ENCODE measurements around the gene ZNRF3.
A peak's percentile ranks its signal among the peaks of the same experiment; 100 is the strongest.
"Not testable (repeated sequence)": the region's sequence is repeated elsewhere in the genome, so short reads cannot be mapped to it uniquely, and the experiment has no call there.

ZNRF3 gene

DNA sequence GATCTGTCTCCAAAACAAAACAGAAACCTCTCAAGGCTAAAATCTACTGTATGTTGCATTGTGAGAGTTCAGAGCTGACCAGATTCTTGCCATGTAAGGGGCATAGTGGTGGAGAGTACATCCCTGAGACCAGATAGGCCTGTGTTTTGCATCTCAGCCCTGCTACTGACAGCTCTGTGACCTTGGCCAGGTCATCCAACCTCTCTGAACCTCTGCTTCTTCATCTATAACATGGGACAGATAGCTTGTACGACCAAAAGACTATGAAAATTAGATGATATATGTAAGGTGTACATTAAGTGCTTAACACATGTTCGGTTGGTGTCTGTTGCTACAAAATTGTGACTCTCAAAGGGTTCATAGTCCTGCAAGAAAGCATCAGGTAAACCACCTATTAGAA, 22.9 kb downstream of the ZNRF3 start:
- Histone ChIP-seq H4K12ac (ENCODE audit: low read depth, low read length) (no peak overlapping the region), H3K79me2 (ENCODE audit: control insufficient read depth, insufficient read depth, low read length, poor library complexity) (peaks cover 23% of the 10 kb centered on the region), H3K14ac (ENCODE audit: low read length) (no peak overlapping the region), H3K18ac (ENCODE audit: low read length) (no peak overlapping the region), H2BK5ac (ENCODE audit: low read depth, low read length, poor library complexity) (peak overlapping the region; percentile 61), H3K9me3 (ENCODE audit: insufficient read depth, low read depth, low read length) (no peaks in the 10 kb centered on the region), H3K4me1 (ENCODE audit: control insufficient read depth in 1 of 2, insufficient read depth in 2 of 2, low read length in 2 of 2) (peaks cover 30 to 33% of the 10 kb centered on the region in 2 experiments), H3K36me3 (ENCODE audit: control insufficient read depth in 1 of 2, insufficient read depth in 2 of 2, low read length in 2 of 2) (no peaks in the 10 kb centered on the region), H2BK12ac (ENCODE audit: low read length) (peak overlapping the region; percentile 47), H3K27me3 (ENCODE audit: insufficient read depth, low read length) (no peaks in the 10 kb centered on the region), H4K8ac (ENCODE audit: low read depth, low read length) (no peak overlapping the region), H2BK120ac (ENCODE audit: insufficient read depth, low read length, poor library complexity) (no peak overlapping the region), H3K4me2 (ENCODE audit: low read length) (no peak overlapping the region), H3K27ac (ENCODE audit: low read depth, low read length) (no peak overlapping the region), H2AFZ (ENCODE audit: insufficient read depth, low read length, poor library complexity) (no peak overlapping the region), H3K9ac (ENCODE audit: low read length) (no peak overlapping the region), H3K4me3 (ENCODE audit: low read depth, low read length) (no peak overlapping the region), H3K23ac (ENCODE audit: low read length) (no peak overlapping the region), H3K4ac (ENCODE audit: low read depth, low read length) (peak overlapping the region; percentile 10), H3K79me1 (ENCODE audit: low read length) (peaks cover 24% of the 10 kb centered on the region), H4K91ac (ENCODE audit: low read depth, low read length) (peak overlapping the region; percentile 41), H2AK5ac (ENCODE audit: low read length) (peak overlapping the region; percentile 53)
- WGBS (ENCODE audit: extremely low coverage, insufficient coverage, insufficient read length) = no CpG with 5 or more reads among the region's 2 CpGs
- DNase-seq = no peak

DNA sequence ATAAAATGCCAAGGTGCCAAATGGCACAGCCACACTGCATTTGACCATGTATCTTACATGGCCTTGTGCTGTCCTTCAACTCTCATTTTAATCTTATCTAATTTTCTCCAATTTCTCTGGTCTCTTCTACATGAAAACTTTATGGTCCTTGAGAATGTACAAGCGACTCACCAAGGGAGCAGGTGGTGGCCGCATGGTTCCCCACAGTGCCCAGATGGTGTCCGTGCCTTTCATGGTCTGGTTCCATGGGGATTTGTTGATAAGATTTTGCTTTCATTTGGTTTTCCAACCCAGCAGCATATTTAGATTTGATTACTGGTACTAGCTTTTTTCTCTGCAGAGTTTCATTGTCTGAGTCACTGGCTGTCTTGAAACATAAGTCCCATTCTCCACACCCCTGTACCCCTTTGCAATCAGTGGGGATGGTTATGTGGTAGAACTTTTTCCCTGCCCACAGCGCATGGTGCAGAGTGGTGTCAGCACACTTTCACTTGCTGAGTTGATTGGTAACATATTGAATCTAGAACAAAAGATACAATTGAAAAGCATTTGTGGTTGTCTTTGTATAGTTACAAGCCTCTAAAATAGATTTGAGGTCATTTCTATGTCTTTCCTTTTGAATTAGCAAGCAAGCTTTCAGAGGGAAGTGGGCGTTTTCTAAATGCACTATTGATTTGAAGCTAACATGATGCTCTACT, 24.1 kb downstream of the ZNRF3 start:
- H3K4me1 ChIP-seq (ENCODE audit: control insufficient read depth in 1 of 2, insufficient read depth in 2 of 2, low read length in 2 of 2) = peaks cover 33 to 35% of the 10 kb centered on the region in 2 experiments
- H4K12ac ChIP-seq (ENCODE audit: low read depth, low read length) = no peak overlapping the region
- H4K91ac ChIP-seq (ENCODE audit: low read depth, low read length) = no peak overlapping the region
- DNase-seq = no peak
- H2AFZ ChIP-seq (ENCODE audit: insufficient read depth, low read length, poor library complexity) = no peak overlapping the region
- peaks cover 24% of the 10 kb centered on the region for H3K79me1 ChIP-seq (ENCODE audit: low read length)
- H3K4me3 ChIP-seq (ENCODE audit: low read depth, low read length) = no peak overlapping the region
- H4K8ac ChIP-seq (ENCODE audit: low read depth, low read length) = no peak overlapping the region
- WGBS (ENCODE audit: extremely low coverage, insufficient coverage, insufficient read length) = no CpG with 5 or more reads among the region's 5 CpGs
- no peak overlapping the region for H2AK5ac ChIP-seq (ENCODE audit: low read length)
- H3K27me3 ChIP-seq (ENCODE audit: insufficient read depth, low read length) = no peaks in the 10 kb centered on the region
- no peak overlapping the region for H2BK120ac ChIP-seq (ENCODE audit: insufficient read depth, low read length, poor library complexity)
- H3K36me3 ChIP-seq (ENCODE audit: control insufficient read depth in 1 of 2, insufficient read depth in 2 of 2, low read length in 2 of 2) = no peaks in the 10 kb centered on the region
- H3K14ac ChIP-seq (ENCODE audit: low read length) = no peak overlapping the region
- no peak overlapping the region for H2BK5ac ChIP-seq (ENCODE audit: low read depth, low read length, poor library complexity)
- H3K79me2 ChIP-seq (ENCODE audit: control insufficient read depth, insufficient read depth, low read length, poor library complexity) = peaks cover 20% of the 10 kb centered on the region
- no peak overlapping the region for H3K23ac ChIP-seq (ENCODE audit: low read length)
- no peak overlapping the region for H3K18ac ChIP-seq (ENCODE audit: low read length)
- no peak overlapping the region for H2BK12ac ChIP-seq (ENCODE audit: low read length)
- H3K4me2 ChIP-seq (ENCODE audit: low read length) = no peak overlapping the region
- H3K9me3 ChIP-seq (ENCODE audit: insufficient read depth, low read depth, low read length) = no peaks in the 10 kb centered on the region
- H3K27ac ChIP-seq (ENCODE audit: low read depth, low read length) = no peak overlapping the region
- H3K9ac ChIP-seq (ENCODE audit: low read length) = no peak overlapping the region
- H3K4ac ChIP-seq (ENCODE audit: low read depth, low read length) = no peak overlapping the region

- not testable (repeated sequence) for H2BK5ac ChIP-seq (ENCODE audit: low read depth, low read length, poor library complexity)
- no CpG with 5 or more reads among the region's 10 CpGs for WGBS (ENCODE audit: extremely low coverage, insufficient coverage, insufficient read length)
Observed at GRCh38 chr22:28908810-28909209, 25.4 kb downstream of the ZNRF3 start.

DNA sequence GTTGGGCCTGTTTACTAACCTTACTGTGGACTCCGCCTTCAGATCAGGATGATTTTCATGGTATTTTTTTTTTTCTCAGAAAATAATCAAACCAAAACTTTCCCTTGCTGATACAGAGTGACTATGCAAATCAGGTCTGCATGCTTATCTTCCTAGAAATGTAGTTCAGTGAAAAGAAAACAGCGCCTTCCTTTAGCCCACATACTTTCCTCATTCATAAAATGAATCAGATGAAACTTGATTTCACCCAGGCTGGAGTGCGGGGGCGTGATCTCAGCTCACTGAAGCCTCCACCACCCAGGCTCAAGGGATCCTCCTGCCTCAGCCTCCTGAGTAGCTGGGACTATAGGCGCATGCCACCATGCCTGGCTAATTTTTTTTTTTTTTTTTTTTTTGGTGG, 26.0 kb downstream of the ZNRF3 start:
- Histone ChIP-seq H3K9me3 (ENCODE audit: insufficient read depth, low read depth, low read length) (no peaks in the 10 kb centered on the region), H3K4me3 (ENCODE audit: low read depth, low read length) (no peak overlapping the region), H3K23ac (ENCODE audit: low read length) (no peak overlapping the region), H3K36me3 (ENCODE audit: control insufficient read depth in 1 of 2, insufficient read depth in 2 of 2, low read length in 2 of 2) (no peaks in the 10 kb centered on the region), H3K4ac (ENCODE audit: low read depth, low read length) (peak overlapping the region; percentile 32), H4K12ac (ENCODE audit: low read depth, low read length) (no peak overlapping the region), H4K8ac (ENCODE audit: low read depth, low read length) (no peak overlapping the region), H4K91ac (ENCODE audit: low read depth, low read length) (no peak overlapping the region), H2AFZ (ENCODE audit: insufficient read depth, low read length, poor library complexity) (no peak overlapping the region), H3K79me1 (ENCODE audit: low read length) (peaks cover 12% of the 10 kb centered on the region), H3K9ac (ENCODE audit: low read length) (no peak overlapping the region), H2BK5ac (ENCODE audit: low read depth, low read length, poor library complexity) (no peak overlapping the region), H2BK120ac (ENCODE audit: insufficient read depth, low read length, poor library complexity) (no peak overlapping the region), H3K27ac (ENCODE audit: low read depth, low read length) (no peak overlapping the region), H3K18ac (ENCODE audit: low read length) (no peak overlapping the region), H3K4me2 (ENCODE audit: low read length) (no peak overlapping the region), H3K4me1 (ENCODE audit: control insufficient read depth in 1 of 2, insufficient read depth in 2 of 2, low read length in 2 of 2) (peaks cover 20 to 23% of the 10 kb centered on the region in 2 experiments), H2AK5ac (ENCODE audit: low read length) (no peak overlapping the region), H3K27me3 (ENCODE audit: insufficient read depth, low read length) (no peaks in the 10 kb centered on the region), H3K79me2 (ENCODE audit: control insufficient read depth, insufficient read depth, low read length, poor library complexity) (peaks cover 19% of the 10 kb centered on the region), H2BK12ac (ENCODE audit: low read length) (no peak overlapping the region), H3K14ac (ENCODE audit: low read length) (no peak overlapping the region)
- no peak for DNase-seq
- no CpG with 5 or more reads among the region's 5 CpGs for WGBS (ENCODE audit: extremely low coverage, insufficient coverage, insufficient read length)

More at GRCh38 chr22:28908810-28909209, 25.4 kb downstream of the ZNRF3 start:
- H3K36me3 ChIP-seq (ENCODE audit: control insufficient read depth in 1 of 2, insufficient read depth in 2 of 2, low read length in 2 of 2); H3K4me2 ChIP-seq (ENCODE audit: low read length); H2AK5ac ChIP-seq (ENCODE audit: low read length); H3K18ac ChIP-seq (ENCODE audit: low read length); H2AFZ ChIP-seq (ENCODE audit: insufficient read depth, low read length, poor library complexity); H3K4me3 ChIP-seq (ENCODE audit: low read depth, low read length); H4K91ac ChIP-seq (ENCODE audit: low read depth, low read length); H4K8ac ChIP-seq (ENCODE audit: low read depth, low read length); H3K9me3 ChIP-seq (ENCODE audit: insufficient read depth, low read depth, low read length); H4K12ac ChIP-seq (ENCODE audit: low read depth, low read length); H3K9ac ChIP-seq (ENCODE audit: low read length); H2BK120ac ChIP-seq (ENCODE audit: insufficient read depth, low read length, poor library complexity); H3K14ac ChIP-seq (ENCODE audit: low read length); DNase-seq; H3K23ac ChIP-seq (ENCODE audit: low read length); H3K27ac ChIP-seq (ENCODE audit: low read depth, low read length); H3K27me3 ChIP-seq (ENCODE audit: insufficient read depth, low read length): not testable (repeated sequence)
- Histone ChIP-seq H3K4ac (ENCODE audit: low read depth, low read length) (peak overlapping the region; percentile 32), H3K79me2 (ENCODE audit: control insufficient read depth, insufficient read depth, low read length, poor library complexity) (peaks cover 18% of the 10 kb centered on the region), H3K4me1 (ENCODE audit: control insufficient read depth in 1 of 2, insufficient read depth in 2 of 2, low read length in 2 of 2) (peaks cover 22 to 25% of the 10 kb centered on the region in 2 experiments), H3K79me1 (ENCODE audit: low read length) (peaks cover 15% of the 10 kb centered on the region), H2BK12ac (ENCODE audit: low read length) (peak overlapping the region; percentile 13)
